ENCODE data around the gene BTD. TPM values are rescaled to one million over a fixed set of nuclear protein-coding genes. Genes with fewer than 3 reads are reported as not detected.

The BTD gene
- total RNA-seq, 4 donors from 2014 or later = 44.3 to 87.6 (median 58.7) TPM

GRCh38 chr3:15651396-15651795 lies 49.9 kb downstream of the BTD start:
- no peak for TF ChIP-seq CTCF (IDR thresholded peaks at IDR 0.05; ENCODE audit: low read depth)

GRCh38 chr3:15653321-15653720 lies 51.8 kb downstream of the BTD start:
- no peak for TF ChIP-seq CTCF (IDR thresholded peaks at IDR 0.05; ENCODE audit: low read depth)

GRCh38 chr3:15654127-15654526 lies 52.6 kb downstream of the BTD start:
- TF ChIP-seq CTCF (IDR thresholded peaks at IDR 0.05; ENCODE audit: low read depth) = no peak

GRCh38 chr3:15654891-15655290 lies 53.3 kb downstream of the BTD start:
- TF ChIP-seq CTCF (IDR thresholded peaks at IDR 0.05; ENCODE audit: low read depth) = no peak

- TF ChIP-seq CTCF (IDR thresholded peaks at IDR 0.05; ENCODE audit: low read depth) = no peak
These were observed 54.8 kb downstream of the BTD start for GRCh38 chr3:15656342-15656741.

GRCh38 chr3:15657016-15657415 lies 55.5 kb downstream of the BTD start:
- no peak for TF ChIP-seq CTCF (IDR thresholded peaks at IDR 0.05; ENCODE audit: low read depth)

- TF ChIP-seq CTCF (IDR thresholded peaks at IDR 0.05; ENCODE audit: low read depth) = no peak
These were observed 57.9 kb downstream of the BTD start for GRCh38 chr3:15659254-15659975.

All from subcutaneous adipose tissue (tissue), 4 donors.